Suprapubic skin (tissue), 3 donors: ENCODE results near the gene GPANK1.

Experiments used
- CTCF ChIP-seq, 2 donors: fragments of 200-600 bp in 1 of 2; fragments of 450-650 bp in 1 of 2; sonication (generic) in 1 of 2; IDR thresholded peaks; one replicate each; pipeline ENCODE4 v1.5.1; 2016 to 2019; ENCODE audit warnings: antibody characterized with exemption in 2 of 2, mild to moderate bottlenecking in 1 of 2, moderate library complexity in 1 of 2
- EP300 ChIP-seq: sonication (generic); formaldehyde crosslinking; IDR thresholded peaks from one replicate; pipeline ENCODE4 v1.6.1; 2017; ENCODE audit warnings: antibody characterized with exemption
- POLR2A ChIP-seq, 2 donors: fragments of 450-650 bp; IDR thresholded peaks; one replicate each; pipeline ENCODE4 v1.6.1; 2017; ENCODE audit warnings: antibody characterized with exemption in 2 of 2, mild to moderate bottlenecking in 2 of 2, moderate library complexity in 2 of 2

- no peak for TF ChIP-seq EP300
- TF ChIP-seq CTCF (IDR thresholded peaks at IDR 0.05) = no peak
- no peak for TF ChIP-seq POLR2A (IDR thresholded peaks at IDR 0.05)
Measured at GRCh38 chr6:31642798-31643570, 21.8 kb downstream of the GPANK1 start.
